ENCODE measurements around the gene NKX6-1. TPM values are rescaled to one million over a fixed set of nuclear protein-coding genes. Genes with fewer than 3 reads are reported as not detected.

The NKX6-1 gene
- total and polyA plus RNA-seq, 9 of the 15 experiments (the other 6 are each of a cell fraction or from before 2014, with no cell fraction given): not detected

- peak; percentile 21 to 45 (median 43); a peak in 2 of 6 replicates for TF ChIP-seq CTCF (IDR thresholded peaks at IDR 0.05 in 2 of 3, conservative IDR thresholded peaks at IDR 0.05 in 1 of 3; ENCODE audit: insufficient read depth in 2 of 3, low read depth in 1 of 3, low read length in 3 of 3)
- TF ChIP-seq CTBP1 (IDR thresholded peaks at IDR 0.05; ENCODE audit: borderline replicate concordance): no peak
- TF ChIP-seq ZNF124 (CRISPR knock-in tag; IDR thresholded peaks at IDR 0.05): no peak
- no peak for TF ChIP-seq ZC3H11A (IDR thresholded peaks at IDR 0.05; ENCODE audit: low read depth, low read length)
Observed at GRCh38 chr4:84451546-84451945, 47.5 kb downstream of the NKX6-1 start (continued).

GRCh38 chr4:84443523-84443922 is 55.6 kb downstream of the NKX6-1 start:
- ATAC-seq (no peak), FAIRE-seq (no peak), DNase-seq (ENCODE audit: extremely low read depth in 1 of 4, low spot score in 3 of 4) (no peak)
- ChIA-PET POLR2A (no interaction called here), CTCF (ENCODE audit: low intra/inter-chr PET ratio) (no interaction called here)
- H3K4me3 ChIP-seq: no peak overlapping the region
- no peak overlapping the region for H3K27ac ChIP-seq (ENCODE audit: extremely low read depth, low read depth, low read length)
- H3K27me3 ChIP-seq (ENCODE audit: control insufficient read depth in 2 of 2, insufficient read depth in 2 of 2, low read length in 2 of 2): no peaks in the 10 kb centered on the region; a peak in 1 of 5 replicates
- in situ Hi-C loops (cut with MboI): no loop called here
- 1% methylated on average over 5 of the region's 5 CpGs for WGBS (ENCODE audit: insufficient coverage, low coverage, missing lambda C conversion rate)
- no peak overlapping the region for H2AFZ ChIP-seq (ENCODE audit: low read depth, low read length)
- no peaks in the 10 kb centered on the region for H3K36me3 ChIP-seq (ENCODE audit: control insufficient read depth, insufficient read depth, low read length)
- no peaks in the 10 kb centered on the region for H3K4me1 ChIP-seq (replicated peaks in 1 of 2; ENCODE audit: control insufficient read depth in 2 of 2, insufficient read depth in 2 of 2, low read length in 2 of 2)
- H4K20me1 ChIP-seq (replicated peaks; ENCODE audit: control insufficient read depth, insufficient read depth, low read length): no peaks in the 10 kb centered on the region
- no peaks in the 10 kb centered on the region for H3K79me2 ChIP-seq (ENCODE audit: control insufficient read depth, insufficient read depth, low read length)
- H3K9me1 ChIP-seq (ENCODE audit: control insufficient read depth, insufficient read depth, low read length): no peaks in the 10 kb centered on the region
- intact Hi-C loops (cut with micrococcal nuclease): no loop called here
- no peak overlapping the region for H3K9ac ChIP-seq (ENCODE audit: insufficient read depth in 1 of 2, low read depth in 2 of 2, low read length in 2 of 2)
- no TSS peak for BruUV-seq (replicated peaks)
- no peaks in the 10 kb centered on the region for H3K9me3 ChIP-seq (replicated peaks; ENCODE audit: control insufficient read depth, insufficient read depth, low read depth, low read length)
- no peak overlapping the region for H3K4me2 ChIP-seq (ENCODE audit: insufficient read depth, low read length)
- TF ChIP-seq ZNF217 (CRISPR knock-in tag; IDR thresholded peaks at IDR 0.05) (no peak), ARID2 (IDR thresholded peaks at IDR 0.05) (no peak), CBX2 (IDR thresholded peaks at IDR 0.05; ENCODE audit: insufficient read depth, low read length, poor library complexity, severe bottlenecking) (no peak), KHSRP (IDR thresholded peaks at IDR 0.05) (no peak), ADNP (tag; IDR thresholded peaks at IDR 0.05) (no peak), PHF20 (IDR thresholded peaks at IDR 0.05; ENCODE audit: partially characterized antibody) (no peak), RUNX1 (IDR thresholded peaks at IDR 0.05; ENCODE audit: low read depth) (no peak), ZNF699 (CRISPR knock-in tag; IDR thresholded peaks at IDR 0.05; ENCODE audit: insufficient replicate concordance) (no peak), CBX5 (IDR thresholded peaks at IDR 0.05; ENCODE audit: borderline replicate concordance, low read depth) (no peak), SREBF2 (CRISPR knock-in tag; IDR thresholded peaks at IDR 0.05) (no peak), GTF2F1 (IDR thresholded peaks at IDR 0.05; ENCODE audit: low read depth, low read length) (no peak), AFF1 (IDR thresholded peaks at IDR 0.05; ENCODE audit: low read depth in 1 of 2, partially characterized antibody in 2 of 2) (no peak)
